SK-N-SH (cell line): ENCODE data around the gene SF3B4. TPM values are rescaled to one million over a fixed set of nuclear protein-coding genes. Genes with fewer than 3 reads are reported as not detected.
A peak's percentile ranks its signal among the peaks of the same experiment; 100 is the strongest.
"Not testable (repeated sequence)": the region's sequence is repeated elsewhere in the genome, so short reads cannot be mapped to it uniquely, and the experiment has no call there.

Experiments
- CTCF ChIA-PET: fragments of 300-600, 350-600 bp; formaldehyde crosslinking; extraction: SDS; loops from one replicate; lab custom pipeline; 2021; lab: Yijun Ruan, JAX
- POLR2A ChIA-PET: fragments of 350-600 bp; sonication (Branson Sonifier 250); formaldehyde crosslinking; extraction: SDS; loops from one replicate; lab custom pipeline; 2020; ENCODE audit warnings: antibody characterized with exemption, inconsistent platforms; lab: Yijun Ruan, JAX
- DNase-seq: peaks from one replicate; pipeline ENCODE4 v3.0.0; 2012
- H2AFZ ChIP-seq: fragments of 200-600 bp; sonication (generic); 2 replicates; pipeline ENCODE4 v1.8.1; 2016; ENCODE audit warnings: antibody characterized with exemption, mild to moderate bottlenecking, low read depth
- H3F3A ChIP-seq: fragments of 200-600 bp; sonication (generic); replicated peaks from 2 replicates; pipeline ENCODE3; 2016; ENCODE audit warnings: antibody characterized with exemption, mild to moderate bottlenecking; ENCODE audit not compliant: insufficient read depth
- H3K27ac ChIP-seq, 2 experiments: fragments of 200-500 bp in 1 of 2; fragments of 200-600 bp in 1 of 2; sonication (Bioruptor generic) in 1 of 2; sonication (generic), shearing (Covaris generic) in 1 of 2; 2 replicates each; pipeline versions ENCODE4 v1.5.1 to v1.6.1; 2014 to 2016; ENCODE audit warnings: low read depth in 2 of 2, inconsistent platforms in 1 of 2, low read length in 1 of 2, mild to moderate bottlenecking in 1 of 2, mixed read lengths in 1 of 2
- H3K27me3 ChIP-seq: fragments of 200-600 bp; sonication (generic), shearing (Covaris generic); 2 replicates; pipeline ENCODE4 v1.6.1; 2016; ENCODE audit warnings: mixed run types; ENCODE audit not compliant: insufficient read depth
- H3K36me3 ChIP-seq, 2 experiments: fragments of 200-500 bp in 1 of 2; fragments of 200-600 bp in 1 of 2; sonication (Bioruptor generic) in 1 of 2; sonication (generic) in 1 of 2; replicated peaks in 1 of 2; 2 replicates each; pipeline versions ENCODE3 to v1.5.1; 2014 to 2016; ENCODE audit warnings: low read length in 1 of 2, mild to moderate bottlenecking in 1 of 2; ENCODE audit not compliant: insufficient read depth in 2 of 2, control insufficient read depth in 1 of 2
- H3K4me1 ChIP-seq, 2 experiments: fragments of 200-500 bp in 1 of 2; fragments of 200-600 bp in 1 of 2; sonication (Bioruptor generic) in 1 of 2; sonication (generic), shearing (Covaris generic) in 1 of 2; 2 replicates each; pipeline versions ENCODE4 v1.5.1 to v1.6.1; 2014 to 2016; ENCODE audit warnings: low read depth in 1 of 2, low read length in 1 of 2, mixed run types in 1 of 2; ENCODE audit not compliant: insufficient read depth in 2 of 2, control insufficient read depth in 1 of 2
- H3K4me2 ChIP-seq: fragments of 200-600 bp; sonication (generic), shearing (Covaris generic); 2 replicates; pipeline ENCODE4 v1.6.1; 2017; ENCODE audit warnings: mixed run types
- H3K4me3 ChIP-seq, 2 experiments: fragments of 200-500 bp in 1 of 2; fragments of 200-600 bp in 1 of 2; sonication (Bioruptor generic) in 1 of 2; sonication (generic), shearing (Covaris generic) in 1 of 2; 2 replicates each; pipeline versions ENCODE4 v1.5.1 to v1.8.1; 2014 to 2016; ENCODE audit warnings: low read depth in 2 of 2, inconsistent platforms in 1 of 2, low read length in 1 of 2, mild to moderate bottlenecking in 1 of 2, mixed read lengths in 1 of 2, moderate library complexity in 1 of 2
- H3K79me2 ChIP-seq: fragments of 200-600 bp; sonication (generic); 2 replicates; pipeline ENCODE4 v1.8.1; 2017; ENCODE audit warnings: mild to moderate bottlenecking; ENCODE audit not compliant: insufficient read depth
- H3K9ac ChIP-seq: fragments of 200-600 bp; sonication (generic); 2 replicates; pipeline ENCODE4 v1.6.1; 2017; ENCODE audit warnings: mixed run types
- H3K9me2 ChIP-seq: fragments of 200-600 bp; sonication (generic); 2 replicates; pipeline ENCODE4 v1.6.1; 2017; ENCODE audit warnings: mixed run types
- H3K9me3 ChIP-seq: fragments of 200-600 bp; sonication (generic); 2 replicates; pipeline ENCODE4 v1.6.1; 2017; ENCODE audit warnings: mixed run types, mild to moderate bottlenecking, moderate library complexity
- H4K20me1 ChIP-seq: fragments of 200-600 bp; sonication (generic); 2 replicates; pipeline ENCODE4 v1.6.1; 2017; ENCODE audit warnings: mild to moderate bottlenecking, mixed run types; ENCODE audit not compliant: insufficient read depth
- CHD2 ChIP-seq: fragments of 150-350 bp; IDR thresholded peaks from 2 replicates; pipeline ENCODE4 v1.6.1; 2018; ENCODE audit warnings: low read length; ENCODE audit not compliant: partially characterized antibody
- EZH2phosphoT487 ChIP-seq: fragments of 200-600 bp; sonication (generic); IDR thresholded peaks from 2 replicates; pipeline ENCODE4 v1.6.1; 2017; ENCODE audit warnings: low read depth, mixed run types, mild to moderate bottlenecking, antibody characterized with exemption, moderate library complexity, borderline replicate concordance
- GATA2 ChIP-seq: sonication (generic); formaldehyde crosslinking; IDR thresholded peaks from 2 replicates; pipeline ENCODE4 v1.5.0; 2020; ENCODE audit warnings: mild to moderate bottlenecking, missing genetic modification reagents
- IRF3 ChIP-seq: fragments of 150-350 bp; IDR thresholded peaks from 2 replicates; pipeline ENCODE4 v1.6.1; 2016; ENCODE audit warnings: mild to moderate bottlenecking, low read depth, low read length
- MEF2A ChIP-seq: IDR thresholded peaks from 2 replicates; pipeline ENCODE4 v1.4.0; 2012; ENCODE audit warnings: low read depth, borderline replicate concordance
- MXI1 ChIP-seq: IDR thresholded peaks from 2 replicates; pipeline ENCODE4 v1.6.1; 2012; ENCODE audit warnings: mild to moderate bottlenecking, low read depth, low read length, improper control_type of control experiment
- RFX5 ChIP-seq: IDR thresholded peaks from 2 replicates; pipeline ENCODE4 v1.6.1; 2012; ENCODE audit warnings: mild to moderate bottlenecking, improper control_type of control experiment, low read length
- TAF1 ChIP-seq: IDR thresholded peaks from 2 replicates; pipeline ENCODE4 v1.6.1; 2012; ENCODE audit warnings: low read depth, mild to moderate bottlenecking, low read length, moderate library complexity, borderline replicate concordance
- ZBTB33 ChIP-seq: IDR thresholded peaks from 2 replicates; pipeline ENCODE4 v1.4.0; 2012; ENCODE audit warnings: low read depth, borderline replicate concordance
- WGBS: methylation state at CpG from one replicate; pipeline ENCODE4 v1.1.6; 2017; ENCODE audit warnings: low lambda C conversion rate; 5-methylcytosine and 5-hydroxymethylcytosine counted together
- polyA plus RNA-seq, 3 experiments: library from polyadenylated mRNA; depleted of rRNA; stranded (reverse); fragments of >200 nt; gene quantifications; 2 replicates each; pipeline ENCODE4 v1.2.3, GENCODE V29; 2012
- TF ChIP-seq, protein P1 (sequence below): IDR thresholded peaks from 2 replicates; pipeline ENCODE4 v1.4.0; 2012; ENCODE audit warnings: low read depth
- TF ChIP-seq, protein P2 (sequence below): IDR thresholded peaks from 2 replicates; pipeline ENCODE4; 2012

The SF3B4 gene
- polyA plus RNA-seq, 1 of the 3 experiments (the other 2 are of a cell fraction): 54.3 TPM

- POLR2A ChIA-PET: interaction anchor here (3.4 kb wide), 1 partner anchor 53 kb away, joined by 30 read pairs; a partner anchor contains a TSS
- no peak for DNase-seq
- Histone ChIP-seq H3K9me2 (no peaks in the 10 kb centered on the region), H3K36me3 (peaks cover 13 to 26% of the 10 kb centered on the region in 2 experiments), H3K27me3 (no peaks in the 10 kb centered on the region), H3K4me3 (no peak overlapping the region), H3K4me1 (peaks cover 22 to 29% of the 10 kb centered on the region in 2 experiments), H2AFZ (no peak overlapping the region), H3K4me2 (no peak overlapping the region), H3K79me2 (no peaks in the 10 kb centered on the region), H3K9ac (no peak overlapping the region), H3K9me3 (no peaks in the 10 kb centered on the region), H4K20me1 (no peaks in the 10 kb centered on the region), H3K27ac (peak overlapping the region; percentile 83 to 98), H3F3A (peaks cover 47% of the 10 kb centered on the region)
- CTCF ChIA-PET: interaction anchor here (0.7 to 1.0 kb wide), 3 partner anchors 34 to 247 kb away, joined by 3 read pairs; no protein-coding TSS in a partner anchor
- 94% methylated on average over 3 of the region's 3 CpGs for WGBS
- TF ChIP-seq RFX5: no peak
- TF ChIP-seq ZBTB33: no peak
- TF ChIP-seq MXI1: no peak
- no peak for TF ChIP-seq GATA2 (CRISPR knock-in tag)
Observed at GRCh38 chr1:149940427-149940826, 12.8 kb upstream of the SF3B4 start.

GRCh38 chr1:149938668-149939003, 11.0 kb upstream of the SF3B4 start:
- Histone ChIP-seq H3K9ac (peak overlapping the region; percentile 39; the same call in 1 of the 2 replicates), H2AFZ (peak overlapping the region; percentile 74), H3F3A (peaks cover 47% of the 10 kb centered on the region), H3K27ac (peak overlapping the region; percentile 83 to 98), H3K4me2 (peak overlapping the region; percentile 66), H3K4me1 (peaks cover 22 to 29% of the 10 kb centered on the region in 2 experiments), H3K4me3 (peak overlapping the region; percentile 38 to 39)
- DNase-seq, H3K36me3 ChIP-seq, H3K79me2 ChIP-seq, H3K27me3 ChIP-seq, H4K20me1 ChIP-seq, H3K9me3 ChIP-seq, H3K9me2 ChIP-seq: not testable (repeated sequence)
- WGBS: 9% methylated on average over 13 of the region's 13 CpGs
- POLR2A ChIA-PET: interaction anchor here (0.9 to 3.4 kb wide), 5 partner anchors 11 to 214 kb away, joined by 3 to 30 read pairs (median 3); partner anchors contain the start of gene BOLA1
- CTCF ChIA-PET: interaction anchor here (0.7 to 2.9 kb wide), 2 partner anchors 51 to 230 kb away, joined by 4 to 10 read pairs; a partner anchor contains a TSS

- Histone ChIP-seq H2AFZ (no peak overlapping the region), H3K4me1 (peaks cover 22 to 29% of the 10 kb centered on the region in 2 experiments), H3K4me3 (no peak overlapping the region), H3K9me3 (no peaks in the 10 kb centered on the region), H3K36me3 (peaks cover 3 to 5% of the 10 kb centered on the region in 2 experiments), H3K9ac (no peak overlapping the region), H3K27me3 (no peaks in the 10 kb centered on the region), H3K79me2 (no peaks in the 10 kb centered on the region), H3K4me2 (peak overlapping the region; percentile 64), H3K9me2 (no peaks in the 10 kb centered on the region), H3K27ac (peak overlapping the region; percentile 73 to 83), H4K20me1 (no peaks in the 10 kb centered on the region), H3F3A (peaks cover 47% of the 10 kb centered on the region)
- ChIA-PET CTCF (interaction anchor here (0.8 to 2.9 kb wide), 4 partner anchors 10 to 231 kb away, joined by 3 to 10 read pairs (median 4); partner anchors contain the start of gene SF3B4), POLR2A (interaction anchor here (1.3 to 3.4 kb wide), 2 partner anchors 10 to 50 kb away, joined by 4 to 30 read pairs; a partner anchor contains a TSS)
- TF ChIP-seq, protein P1, sequence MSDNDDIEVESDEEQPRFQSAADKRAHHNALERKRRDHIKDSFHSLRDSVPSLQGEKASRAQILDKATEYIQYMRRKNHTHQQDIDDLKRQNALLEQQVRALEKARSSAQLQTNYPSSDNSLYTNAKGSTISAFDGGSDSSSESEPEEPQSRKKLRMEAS: no peak
- TF ChIP-seq IRF3 (no peak), CHD2 (no peak), TAF1 (no peak), EZH2phosphoT487 (no peak), MEF2A (no peak)
- TF ChIP-seq, protein P2, sequence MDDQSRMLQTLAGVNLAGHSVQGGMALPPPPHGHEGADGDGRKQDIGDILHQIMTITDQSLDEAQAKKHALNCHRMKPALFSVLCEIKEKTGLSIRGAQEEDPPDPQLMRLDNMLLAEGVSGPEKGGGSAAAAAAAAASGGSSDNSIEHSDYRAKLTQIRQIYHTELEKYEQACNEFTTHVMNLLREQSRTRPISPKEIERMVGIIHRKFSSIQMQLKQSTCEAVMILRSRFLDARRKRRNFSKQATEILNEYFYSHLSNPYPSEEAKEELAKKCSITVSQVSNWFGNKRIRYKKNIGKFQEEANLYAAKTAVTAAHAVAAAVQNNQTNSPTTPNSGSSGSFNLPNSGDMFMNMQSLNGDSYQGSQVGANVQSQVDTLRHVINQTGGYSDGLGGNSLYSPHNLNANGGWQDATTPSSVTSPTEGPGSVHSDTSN: no peak
- DNase-seq: no peak
Observed at GRCh38 chr1:149937759-149938158, 10.2 kb upstream of the SF3B4 start.
